ENCODE data around the gene CDT1.

- no peak for TF ChIP-seq CTCF (IDR thresholded peaks at IDR 0.05)
- no peak for TF ChIP-seq POLR2A (IDR thresholded peaks at IDR 0.05)
Measured at GRCh38 chr16:88821168-88821850, 17.7 kb downstream of the CDT1 start.

Measured in testis (tissue), 2 donors.